ENCODE results near the gene PRKCZ.

Gene PRKCZ

GRCh38 chr1:2205191-2205952 lies 155.2 kb downstream of the PRKCZ start:
- in situ Hi-C loops (cut with MboI; ENCODE audit: low sequenced_read_pairs, unreplicated experiment), result no loop called here
- no peak for TF ChIP-seq CTCF (IDR thresholded peaks at IDR 0.05; ENCODE audit: borderline replicate concordance, control extremely low read depth, extremely low read depth, insufficient read depth, missing control alignments)
- DNase-seq (ENCODE audit: low spot score), result no peak

GRCh38 chr1:2206813-2207487 lies 156.7 kb downstream of the PRKCZ start:
- DNase-seq (ENCODE audit: low spot score), result no peak
- in situ Hi-C loops (cut with MboI; ENCODE audit: low sequenced_read_pairs, unreplicated experiment), result no loop called here
- no peak for TF ChIP-seq CTCF (IDR thresholded peaks at IDR 0.05; ENCODE audit: borderline replicate concordance, control extremely low read depth, extremely low read depth, insufficient read depth, missing control alignments)

GRCh38 chr1:2208309-2209239 lies 158.4 kb downstream of the PRKCZ start:
- no peak for DNase-seq (ENCODE audit: low spot score)
- no peak for TF ChIP-seq CTCF (IDR thresholded peaks at IDR 0.05; ENCODE audit: borderline replicate concordance, control extremely low read depth, extremely low read depth, insufficient read depth, missing control alignments)
- in situ Hi-C loops (cut with MboI; ENCODE audit: low sequenced_read_pairs, unreplicated experiment), result no loop called here

- in situ Hi-C loops (cut with MboI; ENCODE audit: low sequenced_read_pairs, unreplicated experiment), result no loop called here
- no peak for DNase-seq (ENCODE audit: low spot score)
- TF ChIP-seq CTCF (IDR thresholded peaks at IDR 0.05; ENCODE audit: borderline replicate concordance, control extremely low read depth, extremely low read depth, insufficient read depth, missing control alignments), result no peak
Observed at GRCh38 chr1:2209400-2210083, 159.3 kb downstream of the PRKCZ start.

- no peak for TF ChIP-seq CTCF (IDR thresholded peaks at IDR 0.05; ENCODE audit: borderline replicate concordance, control extremely low read depth, extremely low read depth, insufficient read depth, missing control alignments)
- no peak for DNase-seq (ENCODE audit: low spot score)
- in situ Hi-C loops (cut with MboI; ENCODE audit: low sequenced_read_pairs, unreplicated experiment), result no loop called here
Observed at GRCh38 chr1:2210084-2210653, 160.0 kb downstream of the PRKCZ start.

Measured in GM13976 (cell line).